Smooth muscle cell (in vitro differentiated cells): ENCODE results near the gene LPP. TPM values are rescaled to one million over a fixed set of nuclear protein-coding genes. Genes with fewer than 3 reads are reported as not detected.

ENCODE experiments used
- DNase-seq: peaks from one replicate; lab custom pipeline; 2025; ENCODE audit not compliant: unreplicated experiment; lab: John Stamatoyannopoulos, UW
- H2AFZ ChIP-seq: fragments of 200-600 bp; sonication (generic); 2 replicates; pipeline ENCODE4 v1.6.0; 2016; ENCODE audit warnings: antibody characterized with exemption, low read depth, mild to moderate bottlenecking
- H3F3A ChIP-seq: fragments of 200-600 bp; sonication (generic); 2 replicates; pipeline ENCODE4 v1.6.0; 2017; ENCODE audit warnings: antibody characterized with exemption, low read depth
- H3K27ac ChIP-seq: fragments of 200-600 bp; sonication (generic); 2 replicates; pipeline ENCODE4 v1.5.1; 2016; ENCODE audit warnings: low read depth, mild to moderate bottlenecking
- H3K27me3 ChIP-seq: fragments of 200-600 bp; sonication (generic); 2 replicates; pipeline ENCODE4 v1.6.1; 2016; ENCODE audit warnings: low read depth, mild to moderate bottlenecking
- H3K36me3 ChIP-seq: fragments of 200-600 bp; sonication (generic); 2 replicates; pipeline ENCODE4 v1.5.1; 2016; ENCODE audit warnings: low read depth
- H3K4me1 ChIP-seq: fragments of 200-600 bp; sonication (generic); 2 replicates; pipeline ENCODE4 v1.5.1; 2016; ENCODE audit warnings: low read depth
- H3K4me2 ChIP-seq: fragments of 200-600 bp; sonication (generic); 2 replicates; pipeline ENCODE4 v1.6.0; 2016; ENCODE audit warnings: mild to moderate bottlenecking
- H3K4me3 ChIP-seq: fragments of 200-600 bp; sonication (generic); 2 replicates; pipeline ENCODE4 v1.5.1; 2016; ENCODE audit warnings: mild to moderate bottlenecking
- H3K79me2 ChIP-seq: fragments of 200-600 bp; sonication (generic); 2 replicates; pipeline ENCODE4 v1.6.0; 2016; ENCODE audit warnings: low read depth, mild to moderate bottlenecking
- H3K9ac ChIP-seq: fragments of 200-600 bp; sonication (generic); 2 replicates; pipeline ENCODE4 v1.6.0; 2016; ENCODE audit warnings: low read depth
- H3K9me3 ChIP-seq: fragments of 200-600 bp; sonication (generic); replicated peaks from 2 replicates; pipeline ENCODE4 v1.5.1; 2016; ENCODE audit warnings: low read depth
- H4K20me1 ChIP-seq: fragments of 200-600 bp; sonication (generic); 2 replicates; pipeline ENCODE4 v1.6.0; 2016; ENCODE audit warnings: low read depth
- CTCF ChIP-seq: fragments of 200-600 bp; sonication (generic); IDR thresholded peaks from 2 replicates; pipeline ENCODE4 v1.5.1; 2017; ENCODE audit warnings: borderline replicate concordance, mild to moderate bottlenecking, antibody characterized with exemption; ENCODE audit not compliant: insufficient read depth, poor library complexity, severe bottlenecking
- WGBS: methylation state at CpG from one replicate; pipeline ENCODE4 v1.1.7; 2016; ENCODE audit warnings: low lambda C conversion rate; 5-methylcytosine and 5-hydroxymethylcytosine counted together
- polyA plus RNA-seq: library from polyadenylated mRNA; unstranded; fragments of >200 nt; fragmentation: Nextera tagmentation; extraction: Ambion mirVana; gene quantifications from 2 replicates; pipeline ENCODE4 v1.2.1, GENCODE V29; 2016
- total RNA-seq: library from RNA; depleted of rRNA; stranded (reverse); fragments of >200 nt; gene quantifications from 2 replicates; pipeline ENCODE4 v1.2.3, GENCODE V29; 2014

The LPP gene
- total and polyA plus RNA-seq, 2 experiments from 2014 or later: 42.3 to 128 TPM

- peaks cover 83% of the 10 kb centered on the region for H4K20me1 ChIP-seq
- no peak for DNase-seq
- H3K36me3 ChIP-seq: no peaks in the 10 kb centered on the region
- no peak overlapping the region for H2AFZ ChIP-seq
- no peaks in the 10 kb centered on the region for H3K27me3 ChIP-seq
- no peak overlapping the region for H3K4me3 ChIP-seq
- H3K27ac ChIP-seq: no peak overlapping the region
- 85% methylated on average over 8 of the region's 8 CpGs for WGBS
- no peak for TF ChIP-seq CTCF
- no peak overlapping the region for H3K9ac ChIP-seq
- H3K79me2 ChIP-seq: peaks cover 73% of the 10 kb centered on the region
- no peaks in the 10 kb centered on the region for H3F3A ChIP-seq
- H3K4me2 ChIP-seq: no peak overlapping the region
- no peaks in the 10 kb centered on the region for H3K9me3 ChIP-seq
- no peaks in the 10 kb centered on the region for H3K4me1 ChIP-seq
These were observed 298.3 kb downstream of the LPP start for GRCh38 chr3:188452158-188452772.

- Histone ChIP-seq H2AFZ (no peak overlapping the region), H3K4me1 (no peaks in the 10 kb centered on the region), H3F3A (peaks cover 9% of the 10 kb centered on the region), H3K79me2 (peaks cover 68% of the 10 kb centered on the region), H3K27ac (no peak overlapping the region), H4K20me1 (peaks cover 87% of the 10 kb centered on the region), H3K4me2 (no peak overlapping the region), H3K36me3 (no peaks in the 10 kb centered on the region), H3K9me3 (no peaks in the 10 kb centered on the region), H3K27me3 (no peaks in the 10 kb centered on the region), H3K4me3 (no peak overlapping the region), H3K9ac (no peak overlapping the region)
- DNase-seq: no peak
- WGBS: 92% methylated on average over 6 of the region's 6 CpGs
- TF ChIP-seq CTCF: no peak
These were observed 299.8 kb downstream of the LPP start for GRCh38 chr3:188453431-188454384.

- H3F3A ChIP-seq: peaks cover 9% of the 10 kb centered on the region
- H3K79me2 ChIP-seq: peaks cover 63% of the 10 kb centered on the region
- peaks cover 82% of the 10 kb centered on the region for H4K20me1 ChIP-seq
- no peaks in the 10 kb centered on the region for H3K9me3 ChIP-seq
- H3K27me3 ChIP-seq: no peaks in the 10 kb centered on the region
- no peak for TF ChIP-seq CTCF
- H3K4me3 ChIP-seq: no peak overlapping the region
- no peak overlapping the region for H3K27ac ChIP-seq
- no peaks in the 10 kb centered on the region for H3K36me3 ChIP-seq
- H3K4me1 ChIP-seq: no peaks in the 10 kb centered on the region
- no peak overlapping the region for H2AFZ ChIP-seq
- DNase-seq: no peak
- 76% methylated on average over 4 of the region's 4 CpGs for WGBS
- H3K9ac ChIP-seq: no peak overlapping the region
- H3K4me2 ChIP-seq: no peak overlapping the region
These were observed 301.8 kb downstream of the LPP start for GRCh38 chr3:188455748-188456147.
